Measurements from ENCODE around the gene MUL1. TPM values are rescaled to one million over a fixed set of nuclear protein-coding genes. Genes with fewer than 3 reads are reported as not detected.

Gene MUL1
- total RNA-seq, 1 donor from 2014 or later = 30.1 TPM

DNA sequence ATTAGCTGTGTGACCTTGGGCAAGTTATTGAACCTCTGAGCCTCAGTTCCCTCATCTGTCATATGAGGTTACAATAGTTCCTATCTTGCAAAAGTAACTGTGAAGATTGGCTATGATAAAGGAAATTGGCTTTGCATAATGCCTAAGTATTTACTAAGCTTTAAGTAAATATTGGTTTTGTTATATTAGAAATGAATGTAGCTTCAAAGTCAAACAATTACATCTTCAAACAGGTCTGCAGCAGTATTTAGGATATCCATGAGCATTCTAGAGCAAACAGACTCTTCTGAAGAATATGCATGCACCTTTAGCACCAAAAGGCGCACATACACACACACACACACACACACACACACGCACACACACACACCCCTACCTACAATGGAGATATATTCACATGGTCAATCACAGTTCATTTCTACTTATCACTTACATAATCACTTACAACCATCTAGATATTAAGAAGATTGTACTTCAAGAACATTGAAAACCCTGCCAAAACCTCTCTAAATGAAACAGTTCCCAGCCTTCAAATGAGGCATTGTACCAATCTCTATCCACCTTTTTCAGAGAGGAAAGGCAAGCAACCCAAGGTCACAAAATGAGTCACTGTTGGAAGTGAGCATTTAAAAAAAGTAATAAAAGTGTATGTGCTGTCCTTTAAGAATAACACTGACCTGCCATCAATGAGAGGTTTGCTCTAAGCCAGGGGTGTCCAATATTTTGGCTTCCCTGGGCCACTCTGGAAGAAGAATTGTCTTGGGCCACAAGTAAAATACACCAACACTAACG, 31.0 kb upstream of the MUL1 start:
- no peaks in the 10 kb centered on the region for H3K36me3 Mint-ChIP-seq (ENCODE audit: low read depth, unreplicated experiment)
- Histone ChIP-seq H4K20me1 (ENCODE audit: insufficient read depth, low read length) (no peaks in the 10 kb centered on the region), H3K79me2 (ENCODE audit: insufficient read depth, low read length) (no peaks in the 10 kb centered on the region), H3K27ac (ENCODE audit: low read depth, low read length) (no peak overlapping the region), H3K4me1 (ENCODE audit: insufficient read depth, low read length) (no peaks in the 10 kb centered on the region), H3K4me2 (ENCODE audit: low read length) (no peak overlapping the region), H3K4me3 (ENCODE audit: insufficient read depth, low read depth, low read length) (no peak overlapping the region), H3K27me3 (ENCODE audit: insufficient read depth, low read length) (peaks cover 21% of the 10 kb centered on the region), H2AFZ (ENCODE audit: low read depth, low read length) (no peak overlapping the region), H3K9ac (ENCODE audit: low read length) (no peak overlapping the region), H3K36me3 (ENCODE audit: insufficient read depth, low read length) (no peaks in the 10 kb centered on the region), H3K9me3 (ENCODE audit: insufficient read depth, low read depth, low read length) (no peaks in the 10 kb centered on the region)
- TF ChIP-seq EZH2 (IDR thresholded peaks at IDR 0.05; ENCODE audit: insufficient read depth, low read length) = no peak
- TF ChIP-seq, protein P1, sequence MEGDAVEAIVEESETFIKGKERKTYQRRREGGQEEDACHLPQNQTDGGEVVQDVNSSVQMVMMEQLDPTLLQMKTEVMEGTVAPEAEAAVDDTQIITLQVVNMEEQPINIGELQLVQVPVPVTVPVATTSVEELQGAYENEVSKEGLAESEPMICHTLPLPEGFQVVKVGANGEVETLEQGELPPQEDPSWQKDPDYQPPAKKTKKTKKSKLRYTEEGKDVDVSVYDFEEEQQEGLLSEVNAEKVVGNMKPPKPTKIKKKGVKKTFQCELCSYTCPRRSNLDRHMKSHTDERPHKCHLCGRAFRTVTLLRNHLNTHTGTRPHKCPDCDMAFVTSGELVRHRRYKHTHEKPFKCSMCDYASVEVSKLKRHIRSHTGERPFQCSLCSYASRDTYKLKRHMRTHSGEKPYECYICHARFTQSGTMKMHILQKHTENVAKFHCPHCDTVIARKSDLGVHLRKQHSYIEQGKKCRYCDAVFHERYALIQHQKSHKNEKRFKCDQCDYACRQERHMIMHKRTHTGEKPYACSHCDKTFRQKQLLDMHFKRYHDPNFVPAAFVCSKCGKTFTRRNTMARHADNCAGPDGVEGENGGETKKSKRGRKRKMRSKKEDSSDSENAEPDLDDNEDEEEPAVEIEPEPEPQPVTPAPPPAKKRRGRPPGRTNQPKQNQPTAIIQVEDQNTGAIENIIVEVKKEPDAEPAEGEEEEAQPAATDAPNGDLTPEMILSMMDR (IDR thresholded peaks at IDR 0.05; ENCODE audit: insufficient read depth, low read depth, low read length) = no peak
- H3K27me3 Mint-ChIP-seq (ENCODE audit: low read depth, unreplicated experiment) = peaks cover 82% of the 10 kb centered on the region
- H3K27ac Mint-ChIP-seq (ENCODE audit: unreplicated experiment) = no peak overlapping the region
- H3K9me3 Mint-ChIP-seq (ENCODE audit: unreplicated experiment) = peaks cover 5% of the 10 kb centered on the region
- DNase-seq (ENCODE audit: low read depth) (no peak), FAIRE-seq (no peak)
- no peak overlapping the region for H3K4me3 Mint-ChIP-seq (ENCODE audit: unreplicated experiment)
- H3K4me1 Mint-ChIP-seq (ENCODE audit: low read depth, unreplicated experiment) = no peaks in the 10 kb centered on the region

DNA sequence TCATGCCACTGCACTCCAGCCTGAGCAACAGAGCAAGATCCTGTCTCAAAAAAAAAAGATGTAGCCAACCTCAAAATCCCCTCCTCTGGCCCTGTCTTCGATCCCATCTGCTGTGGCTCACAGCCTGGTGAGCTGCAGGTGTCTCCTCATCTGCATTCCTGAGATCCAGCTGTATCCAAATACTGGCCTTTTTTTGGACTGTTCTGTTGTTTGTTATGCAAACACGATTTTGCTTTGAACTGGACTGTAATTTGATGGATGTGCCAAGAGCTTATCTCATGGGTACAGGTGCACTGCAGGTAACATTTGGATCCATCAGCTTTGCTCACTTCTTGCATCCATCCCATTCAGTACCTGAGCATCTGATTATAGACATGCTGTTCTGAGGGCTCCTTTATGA, 30.3 kb upstream of the MUL1 start:
- no peak for FAIRE-seq
- Histone ChIP-seq H3K9ac (ENCODE audit: low read length) (no peak overlapping the region), H3K79me2 (ENCODE audit: insufficient read depth, low read length) (no peaks in the 10 kb centered on the region), H3K4me2 (ENCODE audit: low read length) (no peak overlapping the region), H3K9me3 (ENCODE audit: insufficient read depth, low read depth, low read length) (no peaks in the 10 kb centered on the region), H3K4me1 (ENCODE audit: insufficient read depth, low read length) (no peaks in the 10 kb centered on the region), H3K36me3 (ENCODE audit: insufficient read depth, low read length) (no peaks in the 10 kb centered on the region), H3K4me3 (ENCODE audit: insufficient read depth, low read depth, low read length) (no peak overlapping the region), H3K27ac (ENCODE audit: low read depth, low read length) (no peak overlapping the region), H3K27me3 (ENCODE audit: insufficient read depth, low read length) (peaks cover 24% of the 10 kb centered on the region), H2AFZ (ENCODE audit: low read depth, low read length) (no peak overlapping the region), H4K20me1 (ENCODE audit: insufficient read depth, low read length) (no peaks in the 10 kb centered on the region)
- Mint-ChIP-seq H3K9me3 (ENCODE audit: unreplicated experiment) (peaks cover 5% of the 10 kb centered on the region), H3K4me1 (ENCODE audit: low read depth, unreplicated experiment) (no peaks in the 10 kb centered on the region), H3K36me3 (ENCODE audit: low read depth, unreplicated experiment) (no peaks in the 10 kb centered on the region), H3K27me3 (ENCODE audit: low read depth, unreplicated experiment) (peaks cover 82% of the 10 kb centered on the region), H3K27ac (ENCODE audit: unreplicated experiment) (no peak overlapping the region), H3K4me3 (ENCODE audit: unreplicated experiment) (no peak overlapping the region)
- no peak for TF ChIP-seq EZH2 (IDR thresholded peaks at IDR 0.05; ENCODE audit: insufficient read depth, low read length)
- DNase-seq (ENCODE audit: low read depth) = no peak

DNA sequence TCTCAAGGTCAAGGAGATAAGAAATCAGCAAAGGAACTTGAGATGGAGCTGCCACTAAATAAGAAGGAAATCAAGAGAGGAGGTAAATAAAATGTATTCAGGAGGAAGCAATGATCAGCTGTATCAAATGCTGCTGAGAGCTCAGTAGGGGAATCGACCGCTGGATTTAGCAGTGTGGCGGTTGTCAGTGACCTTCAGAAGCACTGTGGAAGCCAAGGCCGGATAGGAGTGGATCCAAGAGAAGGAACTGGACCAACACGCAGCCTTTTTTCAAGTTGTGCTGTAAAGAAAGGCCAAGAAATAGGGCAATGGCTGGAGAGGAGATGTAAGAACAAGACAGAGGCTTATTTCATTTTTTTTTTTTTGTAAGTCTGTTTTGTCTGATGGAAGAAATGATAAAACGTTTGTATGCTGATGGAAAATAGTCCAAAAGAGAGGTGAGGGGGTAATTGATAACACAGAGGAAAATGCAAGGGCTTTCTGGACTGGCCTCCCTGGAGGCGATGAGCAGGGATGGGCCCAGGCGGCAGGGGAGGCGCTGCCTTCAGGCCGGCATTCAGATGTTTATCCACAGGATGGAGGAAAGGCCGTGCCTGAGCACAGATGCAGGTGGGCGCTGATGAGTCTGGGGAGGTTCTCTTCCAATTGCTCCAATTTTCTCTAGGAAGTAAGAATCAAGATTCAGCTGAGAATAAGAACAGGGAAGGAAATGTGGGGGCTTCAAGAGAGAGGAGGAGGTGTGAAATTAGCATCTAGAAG, 26.9 kb upstream of the MUL1 start:
- no peak overlapping the region for H3K4me3 ChIP-seq (ENCODE audit: insufficient read depth, low read depth, low read length)
- no peak for FAIRE-seq
- no peak overlapping the region for H3K9ac ChIP-seq (ENCODE audit: low read length)
- Mint-ChIP-seq H3K27me3 (ENCODE audit: low read depth, unreplicated experiment) (peaks cover 79% of the 10 kb centered on the region), H3K36me3 (ENCODE audit: low read depth, unreplicated experiment) (no peaks in the 10 kb centered on the region), H3K9me3 (ENCODE audit: unreplicated experiment) (peaks cover 2% of the 10 kb centered on the region), H3K4me3 (ENCODE audit: unreplicated experiment) (no peak overlapping the region), H3K27ac (ENCODE audit: unreplicated experiment) (peak overlapping the region; percentile 4), H3K4me1 (ENCODE audit: low read depth, unreplicated experiment) (no peaks in the 10 kb centered on the region)
- H3K36me3 ChIP-seq (ENCODE audit: insufficient read depth, low read length) = no peaks in the 10 kb centered on the region
- no peak overlapping the region for H2AFZ ChIP-seq (ENCODE audit: low read depth, low read length)
- TF ChIP-seq EZH2 (IDR thresholded peaks at IDR 0.05; ENCODE audit: insufficient read depth, low read length) = no peak
- TF ChIP-seq, protein P1 (IDR thresholded peaks at IDR 0.05; ENCODE audit: insufficient read depth, low read depth, low read length) = no peak
- H3K4me2 ChIP-seq (ENCODE audit: low read length) = no peak overlapping the region
- H4K20me1 ChIP-seq (ENCODE audit: insufficient read depth, low read length) = no peaks in the 10 kb centered on the region
- H3K9me3 ChIP-seq (ENCODE audit: insufficient read depth, low read depth, low read length) = no peaks in the 10 kb centered on the region
- H3K27me3 ChIP-seq (ENCODE audit: insufficient read depth, low read length) = peaks cover 45% of the 10 kb centered on the region
- no peak for DNase-seq (ENCODE audit: low read depth)
- no peak overlapping the region for H3K27ac ChIP-seq (ENCODE audit: low read depth, low read length)
- H3K4me1 ChIP-seq (ENCODE audit: insufficient read depth, low read length) = no peaks in the 10 kb centered on the region
- H3K79me2 ChIP-seq (ENCODE audit: insufficient read depth, low read length) = no peaks in the 10 kb centered on the region

Measured in astrocyte (in vitro differentiated cells and primary cell).